Ectodermal cell (in vitro differentiated cells): ENCODE results near the gene ZNF333.

Source experiments
- H3K27ac ChIP-seq: 2 replicates; pipeline ENCODE4 v1.7.0; 2013; ENCODE audit warnings: mild to moderate bottlenecking, low read depth, low read length; ENCODE audit not compliant: insufficient read depth, poor library complexity, severe bottlenecking
- H3K27me3 ChIP-seq: 2 replicates; pipeline ENCODE4 v1.7.0; 2013; ENCODE audit warnings: mild to moderate bottlenecking, low read length; ENCODE audit not compliant: insufficient read depth, control insufficient read depth, poor library complexity, severe bottlenecking
- H3K36me3 ChIP-seq: one replicate; pipeline ENCODE4 v1.7.0; 2013; ENCODE audit warnings: low read length; ENCODE audit not compliant: control insufficient read depth, insufficient read depth
- H3K4me1 ChIP-seq: one replicate; pipeline ENCODE4 v1.7.0; 2013; ENCODE audit warnings: low read length; ENCODE audit not compliant: control insufficient read depth, insufficient read depth
- H3K4me3 ChIP-seq: 2 replicates; pipeline ENCODE4 v1.7.0; 2013; ENCODE audit warnings: low read depth, low read length, control low read depth; ENCODE audit not compliant: insufficient read depth
- H3K9me3 ChIP-seq: 2 replicates; pipeline ENCODE4 v1.7.0; 2013; ENCODE audit warnings: mild to moderate bottlenecking, low read length, moderate library complexity; ENCODE audit not compliant: control insufficient read depth
- WGBS, 2 experiments: methylation state at CpG; one replicate each; pipeline ENCODE4 v1.1.7; 2013; ENCODE audit warnings: missing lambda C conversion rate in 2 of 2; 5-methylcytosine and 5-hydroxymethylcytosine counted together

Gene ZNF333

GRCh38 chr19:14728595-14728994 is 38.7 kb downstream of the ZNF333 start:
- no peaks in the 10 kb centered on the region for H3K36me3 ChIP-seq
- 75 to 83% methylated on average over 7 of the region's 7 CpGs for WGBS, 2 experiments
- H3K4me1 ChIP-seq: no peaks in the 10 kb centered on the region
- no peak overlapping the region for H3K27ac ChIP-seq
- peaks cover 3% of the 10 kb centered on the region for H3K9me3 ChIP-seq
- H3K4me3 ChIP-seq: no peak overlapping the region
- no peaks in the 10 kb centered on the region for H3K27me3 ChIP-seq

GRCh38 chr19:14731200-14731599 is 41.4 kb downstream of the ZNF333 start:
- Histone ChIP-seq H3K27me3 (no peaks in the 10 kb centered on the region), H3K9me3 (peaks cover 7% of the 10 kb centered on the region), H3K4me3 (no peak overlapping the region), H3K36me3 (no peaks in the 10 kb centered on the region), H3K27ac (no peak overlapping the region), H3K4me1 (no peaks in the 10 kb centered on the region)
- 70 to 74% methylated on average over 10 of the region's 10 CpGs for WGBS, 2 experiments

- Histone ChIP-seq H3K27me3 (no peaks in the 10 kb centered on the region), H3K9me3 (peaks cover 7% of the 10 kb centered on the region), H3K4me1 (no peaks in the 10 kb centered on the region)
Measured at GRCh38 chr19:14732510-14732909, 42.7 kb downstream of the ZNF333 start.

DNA sequence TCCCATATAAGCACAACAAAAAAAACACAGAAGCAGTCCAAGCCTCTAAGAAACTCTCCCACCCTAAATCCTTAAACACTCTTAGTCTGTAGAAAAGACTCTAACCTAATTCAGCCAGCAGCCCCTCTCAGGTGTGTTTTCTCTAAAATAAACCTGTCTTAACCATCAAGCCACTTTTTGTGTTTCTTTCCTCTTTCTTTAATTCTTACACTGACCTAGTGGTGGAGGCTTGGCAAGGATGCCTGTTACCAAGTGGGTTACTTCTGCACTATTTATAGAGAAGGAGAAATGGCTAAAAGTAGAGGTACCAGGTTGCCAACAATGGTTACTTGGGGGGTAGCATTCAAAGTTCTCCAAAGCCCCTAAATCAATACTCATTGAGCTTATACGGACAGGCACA is 43.7 kb downstream of the ZNF333 start:
- Histone ChIP-seq H3K36me3 (no peaks in the 10 kb centered on the region), H3K27me3 (no peaks in the 10 kb centered on the region), H3K27ac (no peak overlapping the region), H3K4me3 (no peak overlapping the region), H3K9me3 (peaks cover 7% of the 10 kb centered on the region), H3K4me1 (no peaks in the 10 kb centered on the region)
- WGBS, 2 experiments: 85 to 95% methylated on average over 1 of the region's 1 CpG

More at GRCh38 chr19:14732510-14732909, 42.7 kb downstream of the ZNF333 start:
- Histone ChIP-seq H3K27ac (no peak overlapping the region), H3K36me3 (no peaks in the 10 kb centered on the region), H3K4me3 (no peak overlapping the region)

DNA sequence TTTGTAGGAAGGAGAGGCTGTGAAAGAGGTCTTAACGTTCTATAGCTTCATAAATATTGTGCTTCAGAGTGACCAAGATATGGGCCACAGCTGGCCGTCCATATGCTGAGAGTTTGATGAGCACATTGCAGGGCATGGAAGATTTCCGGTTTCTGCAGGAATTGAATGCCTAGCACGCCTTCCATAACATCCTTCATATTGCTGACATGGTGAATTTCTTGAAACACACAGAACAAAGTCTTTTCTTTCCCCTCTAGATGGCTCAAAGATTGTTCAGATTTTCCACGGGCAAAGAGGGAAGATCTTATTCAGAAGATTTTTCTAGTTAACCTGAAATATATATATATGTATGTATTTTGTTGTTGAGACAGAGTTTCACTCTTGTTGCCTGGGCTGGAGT is 46.1 kb downstream of the ZNF333 start:
- peaks cover 7% of the 10 kb centered on the region for H3K9me3 ChIP-seq
- 55 to 57% methylated on average over 4 of the region's 5 CpGs for WGBS, 2 experiments
- H3K36me3 ChIP-seq: no peaks in the 10 kb centered on the region
- no peak overlapping the region for H3K4me3 ChIP-seq
- H3K4me1 ChIP-seq: no peaks in the 10 kb centered on the region
- no peak overlapping the region for H3K27ac ChIP-seq
- H3K27me3 ChIP-seq: no peaks in the 10 kb centered on the region

DNA sequence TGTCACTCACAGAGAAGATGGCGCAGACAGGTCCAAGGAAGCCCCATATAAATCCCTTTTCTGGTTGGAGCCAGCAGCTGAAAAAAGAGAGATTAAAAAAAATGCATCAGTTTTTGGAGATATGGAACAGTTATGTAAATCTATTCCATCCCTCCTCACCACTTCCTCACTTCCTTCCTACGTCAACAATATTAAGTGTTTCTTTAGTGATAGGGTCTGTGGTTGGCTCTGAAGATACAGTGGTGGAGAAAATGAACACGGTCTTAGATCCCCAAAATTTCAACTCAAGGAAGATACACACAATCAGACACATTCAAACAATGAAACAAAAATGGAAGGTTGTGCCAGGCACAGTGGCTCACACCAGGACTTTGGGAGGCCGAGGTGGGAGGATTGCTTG is 57.0 kb downstream of the ZNF333 start:
- H3K27ac ChIP-seq: no peak overlapping the region
- H3K27me3 ChIP-seq: no peaks in the 10 kb centered on the region
- no peaks in the 10 kb centered on the region for H3K4me1 ChIP-seq
- H3K9me3 ChIP-seq: peaks cover 6% of the 10 kb centered on the region
- no peak overlapping the region for H3K4me3 ChIP-seq
- no peaks in the 10 kb centered on the region for H3K36me3 ChIP-seq
- 72 to 93% methylated on average over 2 to 3 of the region's 4 CpGs for WGBS, 2 experiments

GRCh38 chr19:14748601-14749000 is 58.8 kb downstream of the ZNF333 start:
- Histone ChIP-seq H3K4me3 (no peak overlapping the region), H3K27me3 (no peaks in the 10 kb centered on the region), H3K4me1 (no peaks in the 10 kb centered on the region), H3K36me3 (no peaks in the 10 kb centered on the region), H3K27ac (no peak overlapping the region), H3K9me3 (peaks cover 4% of the 10 kb centered on the region)
- WGBS, 2 experiments: 82 to 88% methylated on average over 6 of the region's 6 CpGs

DNA sequence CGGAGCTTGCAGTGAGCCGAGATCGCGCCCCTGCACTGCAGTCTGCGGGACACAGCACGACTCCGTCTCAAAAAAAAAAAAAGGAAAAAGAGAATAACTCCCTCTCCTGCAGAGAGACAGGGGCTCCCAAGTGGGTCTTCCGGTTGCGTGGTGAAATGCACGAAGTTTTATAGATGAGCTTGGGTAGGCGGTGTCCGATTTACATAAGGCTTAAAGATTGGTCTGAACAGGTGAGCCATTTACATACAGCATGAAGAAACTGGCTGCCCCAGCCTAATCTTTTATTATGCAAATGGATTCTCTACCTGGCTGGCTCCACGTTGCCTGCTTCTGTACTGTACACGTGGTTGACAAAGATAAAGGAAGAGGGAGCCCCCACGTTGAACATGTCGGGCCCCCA is 69.0 kb downstream of the ZNF333 start:
- Histone ChIP-seq H3K27me3 (no peaks in the 10 kb centered on the region), H3K27ac (no peak overlapping the region), H3K9me3 (peaks cover 5% of the 10 kb centered on the region), H3K4me1 (no peaks in the 10 kb centered on the region), H3K4me3 (no peak overlapping the region), H3K36me3 (no peaks in the 10 kb centered on the region)
- WGBS, 2 experiments: 52 to 55% methylated on average over 16 of the region's 16 CpGs

DNA sequence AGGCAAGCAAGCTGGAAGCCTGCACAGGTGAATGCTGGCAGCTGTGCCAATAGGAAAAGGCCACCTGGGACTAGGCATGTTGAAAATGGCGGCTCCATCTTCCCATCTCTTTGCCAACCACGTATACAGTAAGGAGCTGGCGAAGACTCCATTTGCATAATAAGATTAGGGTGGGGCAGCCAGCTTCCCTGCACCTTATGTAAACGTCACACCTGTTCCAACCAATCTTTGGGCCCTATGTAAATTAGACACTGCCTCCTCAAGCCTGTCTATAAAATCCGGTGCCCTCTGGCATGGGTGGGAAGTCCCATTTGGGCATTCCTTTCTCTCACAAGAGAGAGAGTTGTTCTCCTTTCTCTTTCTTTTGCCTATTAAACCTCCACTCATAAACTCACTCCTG is 71.8 kb downstream of the ZNF333 start:
- Histone ChIP-seq H3K4me3 (no peak overlapping the region), H3K9me3 (peaks cover 2% of the 10 kb centered on the region), H3K36me3 (no peaks in the 10 kb centered on the region), H3K27ac (no peak overlapping the region), H3K4me1 (no peaks in the 10 kb centered on the region), H3K27me3 (no peaks in the 10 kb centered on the region)
- 65 to 66% methylated on average over 5 of the region's 5 CpGs for WGBS, 2 experiments

- no peaks in the 10 kb centered on the region for H3K4me1 ChIP-seq
- no peaks in the 10 kb centered on the region for H3K27me3 ChIP-seq
- H3K4me3 ChIP-seq: no peak overlapping the region
- no peak overlapping the region for H3K27ac ChIP-seq
- peaks cover 2% of the 10 kb centered on the region for H3K9me3 ChIP-seq
- WGBS, 2 experiments: 65 to 78% methylated on average over 2 of the region's 2 CpGs
- no peaks in the 10 kb centered on the region for H3K36me3 ChIP-seq
Measured at GRCh38 chr19:14762111-14762510, 72.3 kb downstream of the ZNF333 start.

DNA sequence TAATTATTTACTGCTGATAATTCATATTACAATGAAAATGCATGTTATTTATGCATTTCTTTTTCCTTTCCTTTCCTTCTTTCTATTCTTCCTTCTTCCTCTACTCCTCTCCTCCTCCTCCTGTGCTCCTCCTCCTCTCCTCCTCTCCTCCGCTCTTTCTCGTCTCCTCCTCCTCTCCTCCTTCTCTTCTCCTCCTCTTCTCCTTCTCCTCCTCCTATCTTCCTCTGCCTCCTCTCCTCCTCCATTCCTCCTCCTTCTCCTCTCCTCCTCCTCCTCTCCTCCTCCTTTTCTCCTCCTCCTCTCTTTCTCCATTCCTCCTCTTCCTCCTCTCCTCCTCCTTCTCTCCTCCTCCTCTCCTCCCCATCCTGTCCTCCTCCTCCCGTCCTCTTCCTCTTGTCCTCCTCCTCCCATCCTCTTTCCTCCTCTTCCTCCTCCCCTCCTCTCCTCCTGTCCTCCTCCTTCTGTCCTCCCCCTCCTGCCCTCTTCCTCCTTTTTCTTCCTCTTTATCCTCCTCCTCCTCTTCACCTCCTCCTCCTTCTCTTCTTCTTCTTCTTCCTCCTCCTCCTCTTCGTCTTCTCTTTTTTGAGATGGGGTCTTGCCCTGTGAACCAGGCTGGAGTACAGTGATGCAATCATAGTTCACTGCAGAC is 73.8 kb downstream of the ZNF333 start:
- H3K4me1 ChIP-seq: no peaks in the 10 kb centered on the region
- H3K4me3 ChIP-seq: no peak overlapping the region
- no peaks in the 10 kb centered on the region for H3K9me3 ChIP-seq
- no peaks in the 10 kb centered on the region for H3K36me3 ChIP-seq
- H3K27me3 ChIP-seq: no peaks in the 10 kb centered on the region
- H3K27ac ChIP-seq: no peak overlapping the region
- WGBS, 2 experiments: 71 to 77% methylated on average over 4 of the region's 4 CpGs
